HFF-Myc (cell line): Measurements from ENCODE around the gene CGB7.

Experiments
- DNase-seq: peaks from one replicate; pipeline ENCODE4 v3.0.0-alpha.2; 2011; ENCODE audit warnings: low read depth; ENCODE audit errors: extremely low read depth
- H3K4me3 ChIP-seq: replicated peaks from 2 replicates; pipeline ENCODE4 v1.5.1; 2011; ENCODE audit warnings: low read depth, mild to moderate bottlenecking, control low read depth, low read length
- CTCF ChIP-seq: IDR thresholded peaks from 2 replicates; pipeline ENCODE4 v1.5.1; 2012; ENCODE audit warnings: mild to moderate bottlenecking, low read depth, low read length, control low read depth; ENCODE audit errors: missing control alignments

The CGB7 gene

GRCh38 chr19:49073514-49074378 is 16.2 kb upstream of the CGB7 start:
- no peak for DNase-seq
- TF ChIP-seq CTCF = peak; percentile 23
- no peak overlapping the region for H3K4me3 ChIP-seq

- H3K4me3 ChIP-seq = no peak overlapping the region
- no peak for DNase-seq
- no peak for TF ChIP-seq CTCF
Measured at GRCh38 chr19:49071860-49072547, 14.5 kb upstream of the CGB7 start.

- no peak for DNase-seq
- H3K4me3 ChIP-seq = no peak overlapping the region
- TF ChIP-seq CTCF = no peak
Measured at GRCh38 chr19:49070416-49070815, 12.9 kb upstream of the CGB7 start.

GRCh38 chr19:49069026-49069425 is 11.5 kb upstream of the CGB7 start:
- DNase-seq = no peak
- TF ChIP-seq CTCF = no peak
- no peak overlapping the region for H3K4me3 ChIP-seq

- H3K4me3 ChIP-seq = no peak overlapping the region
- no peak for DNase-seq
- no peak for TF ChIP-seq CTCF
Measured at GRCh38 chr19:49067554-49067953, 10.0 kb upstream of the CGB7 start.

- TF ChIP-seq CTCF = no peak
- DNase-seq = no peak
- H3K4me3 ChIP-seq = no peak overlapping the region
Measured at GRCh38 chr19:49065905-49066512, 8.5 kb upstream of the CGB7 start.
